Keratinocyte (primary cell): ENCODE measurements around the gene RND3. TPM values are rescaled to one million over a fixed set of nuclear protein-coding genes. Genes with fewer than 3 reads are reported as not detected.

ENCODE experiments used
- DNase-seq: peaks from one replicate; pipeline ENCODE4 v3.0.0-alpha.2; 2011; ENCODE audit warnings: low read depth, missing footprints, low spot score
- FAIRE-seq: peaks from 2 replicates; lab custom pipeline; 2011; peaks lifted over from hg19 to GRCh38; lab: Jason Lieb, UNC
- H2AFZ ChIP-seq: 2 replicates; pipeline ENCODE4 v1.6.0; 2012; ENCODE audit warnings: low read length, control low read depth, inconsistent platforms; ENCODE audit not compliant: control insufficient read depth
- H3K27ac ChIP-seq: 2 replicates; pipeline ENCODE4 v1.5.1; 2011; ENCODE audit warnings: low read length; ENCODE audit not compliant: control insufficient read depth, insufficient read depth
- H3K27me3 ChIP-seq: 3 replicates; pipeline ENCODE4 v1.6.0; 2011; ENCODE audit warnings: low read length; ENCODE audit not compliant: control insufficient read depth, insufficient read depth; ENCODE audit errors: extremely low read depth
- H3K36me3 ChIP-seq, 2 experiments: 2 replicates in 1 of 2; 3 replicates in 1 of 2; pipeline ENCODE4 v1.5.1; 2011; ENCODE audit warnings: low read length in 2 of 2, mild to moderate bottlenecking in 1 of 2; ENCODE audit not compliant: control insufficient read depth in 2 of 2, insufficient read depth in 2 of 2; ENCODE audit errors: extremely low read depth in 1 of 2
- H3K4me1 ChIP-seq: 3 replicates; pipeline ENCODE4 v1.5.1; 2011; ENCODE audit warnings: low read length; ENCODE audit not compliant: control insufficient read depth, insufficient read depth; ENCODE audit errors: extremely low read depth
- H3K4me2 ChIP-seq: 3 replicates; pipeline ENCODE4 v1.6.0; 2011; ENCODE audit warnings: low read depth, low read length; ENCODE audit not compliant: control insufficient read depth, insufficient read depth; ENCODE audit errors: extremely low read depth
- H3K4me3 ChIP-seq, 3 experiments: fragments of 200-600 bp in 1 of 3; sonication (generic) in 1 of 3; 2 replicates in 2 of 3; 3 replicates in 1 of 3; pipeline ENCODE4 v1.5.1; 2011 to 2016; ENCODE audit warnings: low read length in 3 of 3, mild to moderate bottlenecking in 3 of 3, control low read depth in 2 of 3, inconsistent platforms in 1 of 3, low read depth in 1 of 3, mixed read lengths in 1 of 3, mixed run types in 1 of 3, moderate library complexity in 1 of 3; ENCODE audit not compliant: control insufficient read depth in 2 of 3, insufficient read depth in 2 of 3; ENCODE audit errors: extremely low read depth in 1 of 3
- H3K79me2 ChIP-seq: 2 replicates; pipeline ENCODE4 v1.6.0; 2012; ENCODE audit warnings: low read length; ENCODE audit not compliant: control insufficient read depth, insufficient read depth
- H3K9ac ChIP-seq: 3 replicates; pipeline ENCODE4 v1.6.0; 2011; ENCODE audit warnings: low read length; ENCODE audit not compliant: control insufficient read depth, insufficient read depth; ENCODE audit errors: extremely low read depth
- H3K9me1 ChIP-seq: 3 replicates; pipeline ENCODE4 v1.6.0; 2011; ENCODE audit warnings: low read length; ENCODE audit not compliant: control insufficient read depth, insufficient read depth; ENCODE audit errors: extremely low read depth
- H3K9me3 ChIP-seq: 2 replicates; pipeline ENCODE4 v1.5.1; 2012; ENCODE audit warnings: low read depth, low read length; ENCODE audit not compliant: control insufficient read depth
- H4K20me1 ChIP-seq: 3 replicates; pipeline ENCODE4 v1.6.0; 2011; ENCODE audit warnings: low read length; ENCODE audit not compliant: control insufficient read depth, insufficient read depth; ENCODE audit errors: extremely low read depth
- CTCF ChIP-seq, 3 experiments: IDR thresholded peaks in 1 of 3; conservative IDR thresholded peaks in 1 of 3; optimal IDR thresholded peaks in 1 of 3; 2 replicates in 2 of 3; 3 replicates in 1 of 3; pipeline versions ENCODE3 to v1.5.1; 2011; ENCODE audit warnings: low read length in 3 of 3, mild to moderate bottlenecking in 3 of 3, moderate library complexity in 2 of 3, control low read depth in 1 of 3, inconsistent platforms in 1 of 3; ENCODE audit not compliant: insufficient read depth in 2 of 3; ENCODE audit errors: extremely low read depth in 1 of 3
- EZH2 ChIP-seq: IDR thresholded peaks from one replicate; pipeline ENCODE4 v1.6.1; 2012; ENCODE audit warnings: inconsistent platforms, mild to moderate bottlenecking, low read length, moderate library complexity
- dilution Hi-C: fragments of 300-500 bp; cut with MboI; formaldehyde crosslinking; loops from one replicate; pipeline ENCODE4 v1.7.0; 2020; ENCODE audit warnings: low sequenced_read_pairs; ENCODE audit not compliant: extremely low pct_ligation_motif_present
- polyA plus RNA-seq, 5 experiments: library from polyadenylated mRNA; depleted of rRNA in 3 of 5; stranded (reverse) in 3 of 5; stranded (forward) in 1 of 5; unstranded in 1 of 5; fragments of >200 nt; gene quantifications; 1 replicate in 1 of 5; 2 replicates in 3 of 5; 3 replicates in 1 of 5; pipeline versions ENCODE4 v1.2.1 to v1.2.3, GENCODE V29; 2011 to 2012; ENCODE audit warnings: missing spikeins in 2 of 5, low read depth in 1 of 5, low replicate concordance in 1 of 5

Gene RND3
- polyA plus RNA-seq, 1 donor (not counting 4 experiments of a cell fraction or from before 2014, with no cell fraction given): 202 TPM

- dilution Hi-C loops: no loop called here
- H4K20me1 ChIP-seq: no peaks in the 10 kb centered on the region
- no peak overlapping the region for H3K4me3 ChIP-seq
- no peaks in the 10 kb centered on the region for H3K79me2 ChIP-seq
- H3K27ac ChIP-seq: no peak overlapping the region
- FAIRE-seq (no peak), DNase-seq (no peak)
- no peak overlapping the region for H3K9ac ChIP-seq
- no peaks in the 10 kb centered on the region for H3K4me1 ChIP-seq
- H2AFZ ChIP-seq: no peak overlapping the region
- no peaks in the 10 kb centered on the region for H3K9me1 ChIP-seq
- no peaks in the 10 kb centered on the region for H3K36me3 ChIP-seq
- H3K4me2 ChIP-seq: no peak overlapping the region
- TF ChIP-seq EZH2: no peak
- no peak for TF ChIP-seq CTCF (optimal IDR thresholded peaks at IDR 0.05 in 1 of 3, IDR thresholded peaks at IDR 0.05 in 1 of 3, conservative IDR thresholded peaks at IDR 0.05 in 1 of 3; ENCODE audit: extremely low read depth in 1 of 3, insufficient read depth in 2 of 3, low read length in 3 of 3)
- H3K9me3 ChIP-seq: no peaks in the 10 kb centered on the region
- H3K27me3 ChIP-seq: no peaks in the 10 kb centered on the region
These were observed 17.7 kb upstream of the RND3 start for GRCh38 chr2:150505178-150505577.

GRCh38 chr2:150495993-150496627 is 8.6 kb upstream of the RND3 start:
- Histone ChIP-seq H2AFZ (peak overlapping the region; percentile 61), H3K79me2 (no peaks in the 10 kb centered on the region), H3K9me3 (no peaks in the 10 kb centered on the region), H3K9ac (peak overlapping the region; percentile 64), H3K9me1 (no peaks in the 10 kb centered on the region), H3K27me3 (no peaks in the 10 kb centered on the region), H3K36me3 (no peaks in the 10 kb centered on the region), H3K27ac (peak overlapping the region; percentile 96), H4K20me1 (no peaks in the 10 kb centered on the region), H3K4me2 (peak overlapping the region; percentile 76), H3K4me3 (peak overlapping the region in 2 of 3 experiments; percentile 22 to 37), H3K4me1 (peaks cover 15% of the 10 kb centered on the region)
- peak; percentile 81 for FAIRE-seq
- dilution Hi-C loops: no loop called here
- DNase-seq: peak; percentile 83
- TF ChIP-seq CTCF (optimal IDR thresholded peaks at IDR 0.05 in 1 of 3, IDR thresholded peaks at IDR 0.05 in 1 of 3, conservative IDR thresholded peaks at IDR 0.05 in 1 of 3; ENCODE audit: extremely low read depth in 1 of 3, insufficient read depth in 2 of 3, low read length in 3 of 3) (no peak), EZH2 (no peak)
